MM.1S (cell line): Measurements from ENCODE around the gene SFMBT1.

ENCODE experiments used
- DNase-seq: peaks from one replicate; pipeline ENCODE4 v3.0.0-alpha.2; 2015
- H2AFZ ChIP-seq: fragments of 300-600 bp; sonication (generic); 2 replicates; pipeline ENCODE4 v1.6.0; 2016; ENCODE audit warnings: antibody characterized with exemption, low read length
- H3F3A ChIP-seq: fragments of 300-600 bp; sonication (generic); 2 replicates; pipeline ENCODE4 v1.6.1; 2016; ENCODE audit warnings: mild to moderate bottlenecking, antibody characterized with exemption, low read length, moderate library complexity, mixed read lengths; ENCODE audit not compliant: insufficient read depth
- H3K27ac ChIP-seq: fragments of 300-600 bp; sonication (generic); 2 replicates; pipeline ENCODE4 v1.5.1; 2016; ENCODE audit warnings: mild to moderate bottlenecking, low read length
- H3K27me3 ChIP-seq: fragments of 300-600 bp; sonication (generic); replicated peaks from 2 replicates; pipeline ENCODE4 v1.6.0; 2016; ENCODE audit warnings: low read length; ENCODE audit not compliant: insufficient read depth
- H3K36me3 ChIP-seq: fragments of 300-600 bp; sonication (generic); replicated peaks from 2 replicates; pipeline ENCODE4 v1.6.1; 2016; ENCODE audit warnings: mild to moderate bottlenecking, low read length, mixed read lengths; ENCODE audit not compliant: insufficient read depth
- H3K4me1 ChIP-seq: fragments of 300-600 bp; sonication (generic); 2 replicates; pipeline ENCODE4 v1.6.1; 2016; ENCODE audit warnings: low read length, mixed read lengths
- H3K4me2 ChIP-seq: fragments of 300-600 bp; sonication (generic); 2 replicates; pipeline ENCODE4 v1.6.0; 2016; ENCODE audit warnings: low read depth, low read length
- H3K4me3 ChIP-seq: fragments of 300-600 bp; sonication (generic); 2 replicates; pipeline ENCODE4 v1.5.1; 2016; ENCODE audit warnings: low read length, mixed read lengths
- H3K79me2 ChIP-seq: fragments of 300-600 bp; sonication (generic); 2 replicates; pipeline ENCODE4 v1.6.1; 2016; ENCODE audit warnings: mixed run types, low read length, mixed read lengths
- H3K9ac ChIP-seq: fragments of 300-600 bp; sonication (generic); 2 replicates; pipeline ENCODE4 v1.6.1; 2016; ENCODE audit warnings: low read length, mixed read lengths
- H3K9me2 ChIP-seq: fragments of 300-600 bp; sonication (generic); replicated peaks from 2 replicates; pipeline ENCODE4 v1.6.1; 2016; ENCODE audit warnings: mild to moderate bottlenecking, low read length, mixed read lengths; ENCODE audit not compliant: insufficient read depth
- H3K9me3 ChIP-seq: fragments of 300-600 bp; sonication (generic); replicated peaks from 2 replicates; pipeline ENCODE4 v1.6.1; 2016; ENCODE audit warnings: mild to moderate bottlenecking, low read length, mixed read lengths; ENCODE audit not compliant: insufficient read depth
- H4K20me1 ChIP-seq: fragments of 300-600 bp; sonication (generic); 2 replicates; pipeline ENCODE4 v1.6.1; 2016; ENCODE audit warnings: mild to moderate bottlenecking, low read length, moderate library complexity, mixed read lengths; ENCODE audit not compliant: insufficient read depth
- CTCF ChIP-seq: fragments of 300-600 bp; sonication (generic); IDR thresholded peaks from 2 replicates; pipeline ENCODE4 v1.5.1; 2016; ENCODE audit warnings: antibody characterized with exemption, low read length, mixed read lengths
- EZH2 ChIP-seq: fragments of 300-600 bp; sonication (generic); optimal IDR thresholded peaks from 2 replicates; pipeline ENCODE3; 2017; ENCODE audit warnings: low read depth, mild to moderate bottlenecking, antibody characterized with exemption, low read length, mixed read lengths
- EZH2phosphoT487 ChIP-seq: fragments of 300-600 bp; sonication (generic); IDR thresholded peaks from 2 replicates; pipeline ENCODE4 v1.6.1; 2018; ENCODE audit warnings: antibody characterized with exemption, low read length

The SFMBT1 gene

GRCh38 chr3:52874864-52875587 lies 170.8 kb downstream of the SFMBT1 start:
- Histone ChIP-seq H3K36me3 (no peaks in the 10 kb centered on the region), H3K9me3 (no peaks in the 10 kb centered on the region), H3F3A (no peaks in the 10 kb centered on the region), H3K27me3 (no peaks in the 10 kb centered on the region), H3K9me2 (no peaks in the 10 kb centered on the region), H3K4me3 (no peak overlapping the region), H3K79me2 (no peaks in the 10 kb centered on the region; the same call in 1 of the 2 replicates), H3K27ac (no peak overlapping the region), H3K9ac (no peak overlapping the region), H2AFZ (no peak overlapping the region), H3K4me1 (no peaks in the 10 kb centered on the region), H4K20me1 (no peaks in the 10 kb centered on the region), H3K4me2 (no peak overlapping the region)
- DNase-seq, result no peak
- TF ChIP-seq CTCF (no peak), EZH2 (no peak), EZH2phosphoT487 (no peak)

GRCh38 chr3:52874160-52874701 lies 171.6 kb downstream of the SFMBT1 start:
- Histone ChIP-seq H3K9ac (no peak overlapping the region), H3K36me3 (no peaks in the 10 kb centered on the region), H3K79me2 (no peaks in the 10 kb centered on the region; the same call in 1 of the 2 replicates), H3K4me1 (no peaks in the 10 kb centered on the region), H3K9me2 (no peaks in the 10 kb centered on the region), H3K27me3 (no peaks in the 10 kb centered on the region), H3K27ac (no peak overlapping the region), H4K20me1 (no peaks in the 10 kb centered on the region), H2AFZ (no peak overlapping the region), H3K4me2 (no peak overlapping the region), H3F3A (no peaks in the 10 kb centered on the region), H3K9me3 (no peaks in the 10 kb centered on the region), H3K4me3 (no peak overlapping the region)
- DNase-seq, result no peak
- TF ChIP-seq EZH2, result no peak
- TF ChIP-seq EZH2phosphoT487, result no peak
- no peak for TF ChIP-seq CTCF

GRCh38 chr3:52873433-52874159 lies 172.3 kb downstream of the SFMBT1 start:
- Histone ChIP-seq H3K27ac (no peak overlapping the region), H2AFZ (no peak overlapping the region), H3K9me2 (no peaks in the 10 kb centered on the region), H4K20me1 (no peaks in the 10 kb centered on the region), H3K9me3 (no peaks in the 10 kb centered on the region), H3K27me3 (no peaks in the 10 kb centered on the region), H3K79me2 (no peaks in the 10 kb centered on the region; the same call in 1 of the 2 replicates), H3K36me3 (no peaks in the 10 kb centered on the region), H3F3A (no peaks in the 10 kb centered on the region), H3K9ac (no peak overlapping the region), H3K4me2 (no peak overlapping the region), H3K4me3 (no peak overlapping the region), H3K4me1 (no peaks in the 10 kb centered on the region)
- no peak for DNase-seq
- TF ChIP-seq EZH2phosphoT487, result no peak
- TF ChIP-seq CTCF, result no peak
- no peak for TF ChIP-seq EZH2
